ENCODE results near the gene OR10P1.
A peak's percentile ranks its signal among the peaks of the same experiment; 100 is the strongest.
"Not testable (repeated sequence)": the region's sequence is repeated elsewhere in the genome, so short reads cannot be mapped to it uniquely, and the experiment has no call there.

OR10P1 gene

GRCh38 chr12:55641595-55641994 is 4.9 kb downstream of the OR10P1 start:
- ATAC-seq: no peak
- DNase-seq: no peak
- no peaks in the 10 kb centered on the region for H3K9me3 Mint-ChIP-seq
- H3K27ac Mint-ChIP-seq: no peak overlapping the region
- H3K27me3 Mint-ChIP-seq: peaks cover 36% of the 10 kb centered on the region
- H3K4me1 Mint-ChIP-seq: peaks cover 37% of the 10 kb centered on the region
- H3K4me3 Mint-ChIP-seq: no peak overlapping the region

DNA sequence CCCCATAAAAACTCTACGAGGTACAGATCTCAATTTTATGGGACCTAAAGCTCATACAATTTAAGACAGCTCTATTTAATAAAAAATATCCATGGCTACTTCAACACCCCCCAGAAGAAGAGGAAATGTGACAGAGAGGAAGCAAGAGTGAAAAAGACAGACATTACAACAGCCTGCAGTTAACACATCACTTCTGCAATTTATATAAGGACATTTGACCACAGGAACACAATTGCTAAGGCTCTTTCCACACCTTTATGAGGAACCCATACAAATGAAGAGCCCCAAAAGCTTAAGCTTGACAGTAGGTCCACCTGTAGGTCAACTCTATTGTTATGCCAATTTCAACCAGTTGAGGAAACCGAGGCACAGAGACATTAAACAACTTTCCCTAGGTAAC is 5.6 kb downstream of the OR10P1 start:
- DNase-seq (no peak), ATAC-seq (no peak)
- Mint-ChIP-seq H3K9me3 (peaks cover 0 to 5% of the 10 kb centered on the region in 2 donors), H3K4me1 (peaks cover 36% of the 10 kb centered on the region), H3K4me3 (no peak overlapping the region), H3K27me3 (peaks cover 29% of the 10 kb centered on the region), H3K27ac (no peak overlapping the region)

GRCh38 chr12:55642669-55643068 is 6.0 kb downstream of the OR10P1 start:
- no peak for DNase-seq
- peaks cover 0 to 5% of the 10 kb centered on the region in 2 donors for H3K9me3 Mint-ChIP-seq
- ATAC-seq: peak; percentile 42
- peaks cover 32% of the 10 kb centered on the region for H3K4me1 Mint-ChIP-seq
- H3K4me3 Mint-ChIP-seq: no peak overlapping the region
- H3K27me3 Mint-ChIP-seq: peaks cover 25% of the 10 kb centered on the region
- H3K27ac Mint-ChIP-seq: no peak overlapping the region

DNA sequence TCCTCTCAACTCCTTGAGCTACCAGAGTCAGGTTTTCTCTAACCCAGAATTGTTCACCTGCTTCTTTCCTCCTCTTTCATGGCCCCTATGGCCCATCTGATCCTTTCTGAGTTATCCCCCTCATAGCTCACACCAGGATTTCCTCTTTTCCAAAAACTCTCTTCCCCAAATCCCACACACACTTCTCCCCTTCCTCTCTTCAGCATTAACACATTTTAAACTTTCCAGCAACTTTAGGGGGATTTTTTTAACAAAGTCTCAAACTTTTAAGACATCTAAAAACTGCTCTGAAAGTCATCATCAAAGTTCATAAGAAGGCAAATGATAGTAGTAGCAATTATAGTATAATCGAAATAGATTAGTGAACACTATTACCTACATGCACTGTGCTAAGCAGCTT is 7.9 kb downstream of the OR10P1 start:
- Mint-ChIP-seq H3K4me1 (peaks cover 31% of the 10 kb centered on the region), H3K27ac (no peak overlapping the region), H3K9me3 (peaks cover 4 to 7% of the 10 kb centered on the region in 2 donors), H3K27me3 (peaks cover 6% of the 10 kb centered on the region), H3K4me3 (no peak overlapping the region)
- ATAC-seq: no peak
- DNase-seq: no peak

DNA sequence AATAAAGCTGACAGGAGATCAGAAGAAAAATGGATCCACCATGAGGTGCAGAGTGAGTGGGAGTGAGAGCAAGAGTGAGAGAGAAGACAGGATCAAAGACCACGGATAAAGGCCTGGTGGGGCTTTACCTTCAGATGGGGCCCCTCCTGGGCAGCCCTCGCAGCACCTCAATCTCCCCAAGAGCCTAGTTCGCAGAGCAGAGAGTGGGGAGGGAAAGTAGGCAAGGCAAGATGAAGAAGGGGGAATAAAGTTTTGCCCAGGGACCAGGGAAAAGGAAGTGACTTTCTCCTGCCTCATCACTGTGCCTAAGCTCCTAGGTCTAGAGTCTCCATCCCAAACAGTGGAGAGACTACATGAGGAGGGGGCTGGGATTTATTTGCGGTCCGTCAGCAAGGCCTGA is 10.3 kb downstream of the OR10P1 start:
- Mint-ChIP-seq H3K27me3 (no peaks in the 10 kb centered on the region), H3K4me3 (no peak overlapping the region), H3K4me1 (peaks cover 45% of the 10 kb centered on the region), H3K27ac (no peak overlapping the region), H3K9me3 (peaks cover 19 to 27% of the 10 kb centered on the region in 2 donors)
- DNase-seq (no peak), ATAC-seq (no peak)

- not testable (repeated sequence) for DNase-seq, ATAC-seq, H3K4me3 Mint-ChIP-seq
Measured at GRCh38 chr12:55650620-55651298, 14.1 kb downstream of the OR10P1 start.

GRCh38 chr12:55651299-55651683 is 14.6 kb downstream of the OR10P1 start:
- peaks cover 33% of the 10 kb centered on the region for H3K4me1 Mint-ChIP-seq
- H3K27ac Mint-ChIP-seq: no peak overlapping the region
- no peak for ATAC-seq
- peaks cover 19 to 32% of the 10 kb centered on the region in 2 donors for H3K9me3 Mint-ChIP-seq
- H3K27me3 Mint-ChIP-seq: no peaks in the 10 kb centered on the region
- DNase-seq: no peak
- no peak overlapping the region for H3K4me3 Mint-ChIP-seq

More at GRCh38 chr12:55650620-55651298, 14.1 kb downstream of the OR10P1 start:
- Mint-ChIP-seq H3K9me3 (peaks cover 19 to 32% of the 10 kb centered on the region in 2 donors), H3K4me1 (peaks cover 37% of the 10 kb centered on the region)
- H3K27ac Mint-ChIP-seq, H3K27me3 Mint-ChIP-seq: not testable (repeated sequence)

DNA sequence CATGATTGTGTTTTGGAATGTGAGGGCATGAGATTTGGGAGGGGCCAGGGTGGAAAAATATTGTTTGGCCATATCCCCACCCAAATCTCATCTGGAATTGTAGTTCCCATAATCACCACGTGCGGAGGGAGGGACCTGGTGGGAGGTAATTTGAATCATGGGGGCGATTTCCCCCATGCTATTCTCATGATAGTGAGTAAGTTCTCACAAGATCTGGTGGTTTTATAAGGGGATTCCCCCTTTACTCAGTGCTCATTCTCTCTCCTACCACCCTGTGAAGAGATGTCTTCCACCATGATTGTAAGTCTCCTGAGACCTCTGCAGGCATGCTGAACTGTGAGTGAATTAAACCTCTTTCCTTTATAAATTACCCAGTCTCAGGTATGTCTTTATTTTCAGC is 15.7 kb downstream of the OR10P1 start:
- peak; percentile 90 for ATAC-seq
- no peak overlapping the region for H3K4me3 Mint-ChIP-seq
- no peak for DNase-seq

DNA sequence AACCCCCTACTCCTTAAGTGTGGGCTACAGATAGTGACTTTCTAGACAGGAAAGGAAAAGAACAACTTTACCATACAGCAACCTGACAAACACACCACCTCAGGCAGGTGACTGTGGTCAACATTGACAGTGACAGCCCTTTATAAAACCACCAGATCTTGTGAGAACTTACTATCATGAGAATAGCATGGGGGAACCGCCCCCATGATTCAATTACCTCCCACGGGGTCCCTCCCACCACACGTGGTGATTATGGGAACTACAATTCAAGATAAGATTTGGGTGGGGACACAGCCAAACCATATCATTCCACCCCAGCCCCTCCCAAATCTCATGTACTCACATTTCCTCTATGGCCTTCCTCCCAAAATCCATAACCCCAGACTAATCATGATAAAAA is 16.3 kb downstream of the OR10P1 start:
- Mint-ChIP-seq H3K27ac (no peak overlapping the region), H3K9me3 (peaks cover 14 to 32% of the 10 kb centered on the region in 2 donors)
- DNase-seq: no peak

More for the DNA sequence above, 15.7 kb downstream of the OR10P1 start:
- Mint-ChIP-seq H3K9me3 (peaks cover 14 to 32% of the 10 kb centered on the region in 2 donors), H3K27ac (no peak overlapping the region), H3K27me3 (peaks cover under 1% of the 10 kb centered on the region), H3K4me1 (peaks cover 28% of the 10 kb centered on the region)

DNA sequence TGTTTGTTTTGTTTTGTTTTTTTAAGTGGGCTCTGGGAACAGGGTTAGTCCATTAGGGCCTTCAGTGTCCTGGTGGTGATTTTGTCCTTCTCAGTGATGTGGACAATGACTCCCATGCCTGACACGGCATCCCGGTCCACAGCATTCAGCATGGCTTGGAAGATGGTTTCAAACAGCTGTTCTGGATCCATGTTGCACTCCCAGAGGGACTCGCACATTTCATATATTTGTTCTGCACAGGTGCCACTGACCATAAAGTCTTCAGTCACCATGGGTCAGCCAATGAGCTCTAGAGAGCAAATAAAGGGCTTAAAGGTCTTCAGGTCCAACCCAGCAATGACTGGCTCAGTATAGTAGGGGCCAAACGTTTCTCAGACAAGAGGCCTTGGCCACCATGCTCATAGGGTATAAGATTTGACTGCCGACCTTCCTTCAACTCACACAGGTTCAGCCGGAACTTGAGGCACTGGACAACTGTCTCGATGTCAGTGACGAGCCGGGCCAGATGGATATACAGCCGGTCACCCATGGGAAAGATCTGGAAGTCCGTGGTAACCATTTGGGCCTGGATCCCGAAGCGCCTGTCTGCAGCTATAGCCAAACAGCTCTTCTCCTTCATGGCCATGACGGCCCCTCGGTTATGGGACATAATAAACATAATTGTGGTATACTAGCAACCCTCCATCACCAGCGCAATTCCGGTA is 18.0 kb downstream of the OR10P1 start:
- DNase-seq: no peak
- H3K4me1 Mint-ChIP-seq: peaks cover 28% of the 10 kb centered on the region

More for the DNA sequence above, 16.3 kb downstream of the OR10P1 start:
- Mint-ChIP-seq H3K4me3 (no peak overlapping the region), H3K27me3 (peaks cover 6% of the 10 kb centered on the region), H3K4me1 (peaks cover 28% of the 10 kb centered on the region)
- ATAC-seq: no peak

DNA sequence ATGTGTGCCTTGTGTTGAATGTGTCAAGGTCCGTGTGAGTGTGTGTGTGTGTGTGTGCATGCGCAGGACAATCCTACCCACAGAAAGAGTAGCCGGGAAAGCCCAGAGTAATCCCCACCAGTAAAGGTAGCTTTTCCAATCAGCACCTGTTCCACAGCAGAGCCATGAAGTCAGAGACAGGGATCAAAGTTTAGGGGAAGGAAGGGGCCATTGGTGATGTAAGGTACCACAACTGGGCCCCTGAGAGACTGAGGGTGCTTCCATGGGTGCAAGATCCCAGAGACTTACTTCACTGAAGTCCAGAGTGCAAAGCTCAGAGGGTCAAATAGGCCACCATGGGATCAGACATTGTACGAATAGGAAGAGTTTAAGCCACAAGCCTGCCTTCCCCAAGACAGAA is 20.5 kb downstream of the OR10P1 start:
- ATAC-seq (no peak), DNase-seq (no peak)
- no peak overlapping the region for H3K27ac Mint-ChIP-seq
- H3K9me3 Mint-ChIP-seq: peaks cover 0 to 3% of the 10 kb centered on the region in 2 donors
- H3K27me3 Mint-ChIP-seq: peaks cover 16% of the 10 kb centered on the region
- no peak overlapping the region for H3K4me3 Mint-ChIP-seq
- H3K4me1 Mint-ChIP-seq: peaks cover 11% of the 10 kb centered on the region

More for the DNA sequence above, 18.0 kb downstream of the OR10P1 start:
- Mint-ChIP-seq H3K27me3 (peaks cover 16% of the 10 kb centered on the region), H3K4me3 (no peak overlapping the region), H3K27ac (no peak overlapping the region), H3K9me3 (peaks cover 11 to 27% of the 10 kb centered on the region in 2 donors)
- ATAC-seq: no peak

DNA sequence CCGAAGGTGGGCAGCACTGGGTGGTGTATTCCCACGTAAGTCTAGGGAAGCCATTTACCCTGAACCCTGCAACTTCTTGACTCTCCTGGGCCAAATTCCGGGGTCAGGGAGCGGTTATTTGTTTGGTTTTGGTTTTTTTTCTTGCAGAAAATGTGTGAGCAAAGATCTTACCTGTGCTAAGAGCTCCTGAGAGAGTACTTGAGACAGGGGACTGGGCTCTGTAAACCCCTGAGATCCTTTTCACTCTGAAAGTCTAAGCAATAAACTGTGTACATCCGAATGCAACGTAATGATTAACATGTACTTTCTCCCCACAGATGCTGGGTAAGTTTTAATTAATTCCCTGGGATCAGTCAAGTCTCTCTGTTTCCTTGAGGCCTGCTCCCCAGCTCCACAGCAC is 21.5 kb downstream of the OR10P1 start:
- ATAC-seq (no peak), DNase-seq (no peak)
- Mint-ChIP-seq H3K4me3 (no peak overlapping the region), H3K27me3 (peaks cover 16% of the 10 kb centered on the region), H3K27ac (peak overlapping the region in 1 of 2 donors; percentile 45), H3K9me3 (no peaks in the 10 kb centered on the region), H3K4me1 (peaks cover 5% of the 10 kb centered on the region)

DNA sequence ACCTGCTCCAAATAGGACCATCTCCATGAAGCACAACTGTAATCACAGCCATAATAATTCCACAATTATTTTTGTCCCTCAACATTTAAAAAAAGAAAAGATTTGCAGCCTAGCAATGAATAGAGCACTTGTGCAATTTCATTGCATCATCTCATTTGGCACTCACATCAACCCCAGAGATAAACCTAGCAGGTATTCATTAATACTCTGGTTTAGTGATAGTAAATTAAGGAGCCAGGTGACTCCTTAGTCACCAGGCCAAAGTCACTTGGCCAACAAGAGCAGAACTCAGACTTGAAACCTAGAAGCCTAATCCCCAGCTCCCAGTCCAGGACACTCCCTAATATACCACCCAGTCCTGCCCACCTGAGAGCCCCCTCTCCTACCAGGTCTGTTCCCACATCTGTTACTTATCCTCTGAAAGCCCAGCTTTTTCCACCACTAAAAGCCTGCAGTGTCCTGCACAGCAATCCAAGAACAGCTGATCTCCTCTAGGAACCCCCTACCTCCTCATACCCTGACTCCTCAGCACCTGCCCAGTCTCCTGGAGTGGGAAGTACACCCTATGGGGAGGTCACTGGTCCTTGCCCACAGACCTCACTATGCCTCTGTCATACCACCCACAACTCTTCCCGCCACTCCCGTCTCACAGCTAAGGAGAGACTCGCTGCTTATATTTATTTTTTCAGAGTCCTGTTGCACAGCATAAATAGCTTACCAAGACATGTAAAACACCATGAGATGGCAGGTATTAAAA is 22.1 kb downstream of the OR10P1 start:
- H3K4me1 Mint-ChIP-seq: peaks cover 5% of the 10 kb centered on the region

GRCh38 chr12:55659486-55660385 is 23.0 kb downstream of the OR10P1 start:
- Mint-ChIP-seq H3K4me1 (peaks cover 5% of the 10 kb centered on the region), H3K9me3 (no peaks in the 10 kb centered on the region), H3K27ac (no peak overlapping the region), H3K4me3 (no peak overlapping the region), H3K27me3 (peaks cover 16% of the 10 kb centered on the region)
- DNase-seq (no peak), ATAC-seq (peak; percentile 67)

More for the DNA sequence above, 22.1 kb downstream of the OR10P1 start:
- Mint-ChIP-seq H3K4me3 (no peak overlapping the region), H3K27me3 (peaks cover 16% of the 10 kb centered on the region), H3K9me3 (no peaks in the 10 kb centered on the region), H3K27ac (peak overlapping the region in 1 of 2 donors; percentile 71)
- ATAC-seq (no peak), DNase-seq (no peak)

DNA sequence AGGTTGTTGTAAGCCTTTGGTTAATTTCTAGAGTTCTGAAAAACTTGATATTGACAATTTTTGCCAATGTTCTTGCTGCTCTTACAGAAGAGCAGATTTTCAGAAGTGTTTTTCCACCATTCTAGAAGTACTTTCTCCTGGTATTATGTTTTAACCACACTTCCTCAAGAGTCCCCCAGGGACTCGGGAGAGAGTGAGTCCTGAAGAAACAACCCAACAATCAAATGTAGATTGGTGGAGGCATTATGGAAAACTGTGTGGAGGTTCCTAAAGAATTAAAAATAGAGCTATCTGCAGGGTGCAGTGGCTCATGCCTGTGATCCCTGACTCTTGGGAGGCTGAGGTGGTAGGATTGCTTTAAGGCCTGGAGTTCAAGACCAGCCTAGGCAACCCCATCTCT is 26.7 kb downstream of the OR10P1 start:
- H3K27me3 Mint-ChIP-seq: peaks cover 10% of the 10 kb centered on the region

More for the DNA sequence above, 26.7 kb downstream of the OR10P1 start:
- no peak for DNase-seq
- H3K27ac Mint-ChIP-seq: no peak overlapping the region
- no peaks in the 10 kb centered on the region for H3K9me3 Mint-ChIP-seq
- H3K4me3 Mint-ChIP-seq: no peak overlapping the region
- H3K4me1 Mint-ChIP-seq: no peaks in the 10 kb centered on the region
- no peak for ATAC-seq

Data from stimulated activated naive CD8-positive, alpha-beta T cell treated with anti-CD3 and anti-CD28 coated beads, Interleukin-15, amount 100 ng/mL, for 72 hours (primary cell).